IMR-90 (cell line): ENCODE measurements around the gene C19orf33. TPM values are rescaled to one million over a fixed set of nuclear protein-coding genes. Genes with fewer than 3 reads are reported as not detected.

Source experiments
- ATAC-seq: fragments of 200-7000 bp; cut with Tn5 transposase; 2 replicates; pipeline ENCODE4 v1.9.1; 2020; ENCODE audit warnings: low read depth, mild to moderate bottlenecking, moderate library complexity
- BruUV-seq: library from RNA; stranded (reverse); fragments of 400-500 nt; replicated peaks from 2 replicates; lab custom pipeline; 2021; lab: Mats Ljungman, UMichigan
- CTCF ChIA-PET: fragments of 300-600 bp; formaldehyde crosslinking; extraction: SDS; loops from one replicate; lab custom pipeline; 2021; ENCODE audit warnings: antibody characterized with exemption; lab: Yijun Ruan, JAX
- POLR2A ChIA-PET: fragments of 300-600 bp; sonication (Branson Sonifier 250); formaldehyde crosslinking; loops from one replicate; lab custom pipeline; 2022; ENCODE audit warnings: antibody characterized with exemption; ENCODE audit not compliant: unreplicated experiment; lab: Charles Lee
- DNase-seq: peaks from one replicate; pipeline ENCODE4 v3.0.0; 2013
- H2AFZ ChIP-seq: replicated peaks from 2 replicates; pipeline ENCODE3; 2013; ENCODE audit warnings: low read length, mild to moderate bottlenecking; ENCODE audit not compliant: poor library complexity
- H2AK5ac ChIP-seq: 2 replicates; pipeline ENCODE4 v1.6.1; 2013; ENCODE audit warnings: low read depth, low read length, inconsistent platforms
- H2AK9ac ChIP-seq: replicated peaks from 2 replicates; pipeline ENCODE3; 2013; ENCODE audit warnings: mild to moderate bottlenecking, low read depth, low read length, moderate library complexity; ENCODE audit not compliant: poor library complexity
- H2BK120ac ChIP-seq: 2 replicates; pipeline ENCODE4 v1.6.1; 2013; ENCODE audit warnings: low read depth, low read length, inconsistent platforms
- H2BK15ac ChIP-seq: 3 replicates; pipeline ENCODE4 v1.6.1; 2013; ENCODE audit warnings: low read depth, low read length, inconsistent platforms
- H2BK20ac ChIP-seq: 2 replicates; pipeline ENCODE4 v1.6.1; 2013; ENCODE audit warnings: low read depth, mild to moderate bottlenecking, inconsistent platforms, low read length, moderate library complexity
- H2BK5ac ChIP-seq: 2 replicates; pipeline ENCODE4 v1.6.1; 2013; ENCODE audit warnings: mild to moderate bottlenecking, low read depth, low read length, inconsistent platforms; ENCODE audit not compliant: poor library complexity, severe bottlenecking
- H3K14ac ChIP-seq: replicated peaks from 2 replicates; pipeline ENCODE4 v1.6.1; 2013; ENCODE audit warnings: low read depth, low read length, inconsistent platforms
- H3K18ac ChIP-seq: 2 replicates; pipeline ENCODE4 v1.6.1; 2013; ENCODE audit warnings: low read depth, low read length, control low read depth
- H3K23ac ChIP-seq: 2 replicates; pipeline ENCODE4 v1.6.1; 2013; ENCODE audit warnings: low read depth, low read length, inconsistent platforms
- H3K27ac ChIP-seq: 2 replicates; pipeline ENCODE4 v1.5.1; 2013; ENCODE audit warnings: mild to moderate bottlenecking, control low read depth, low read length; ENCODE audit not compliant: insufficient read depth
- H3K27me3 ChIP-seq: 2 replicates; pipeline ENCODE4 v1.6.1; 2013; ENCODE audit warnings: low read length; ENCODE audit not compliant: control insufficient read depth, insufficient read depth
- H3K36me3 ChIP-seq: 2 replicates; pipeline ENCODE4 v1.6.1; 2013; ENCODE audit warnings: low read length, mixed read lengths; ENCODE audit not compliant: control insufficient read depth, insufficient read depth
- H3K4ac ChIP-seq: 2 replicates; pipeline ENCODE4 v1.6.1; 2013; ENCODE audit warnings: low read depth, low read length, inconsistent platforms
- H3K4me1 ChIP-seq: 2 replicates; pipeline ENCODE4 v1.6.1; 2013; ENCODE audit warnings: low read length, mixed read lengths; ENCODE audit not compliant: control insufficient read depth, insufficient read depth
- H3K4me2 ChIP-seq: 2 replicates; pipeline ENCODE4 v1.6.1; 2013; ENCODE audit warnings: low read depth, mild to moderate bottlenecking, control low read depth, low read length, moderate library complexity
- H3K4me3 ChIP-seq: 2 replicates; pipeline ENCODE4 v1.5.1; 2013; ENCODE audit warnings: low read depth, mild to moderate bottlenecking, control low read depth, low read length, moderate library complexity; ENCODE audit not compliant: insufficient read depth
- H3K56ac ChIP-seq: 2 replicates; pipeline ENCODE4 v1.6.1; 2013; ENCODE audit warnings: low read length, inconsistent platforms; ENCODE audit not compliant: insufficient read depth; ENCODE audit errors: extremely low read depth
- H3K79me1 ChIP-seq, 2 experiments: 2 replicates each; pipeline ENCODE4 v1.6.1; 2013; ENCODE audit warnings: low read length in 2 of 2, inconsistent platforms in 1 of 2, low read depth in 1 of 2
- H3K9ac ChIP-seq: 2 replicates; pipeline ENCODE4 v1.6.1; 2013; ENCODE audit warnings: low read depth, low read length, control low read depth
- H3K9me1 ChIP-seq: 2 replicates; pipeline ENCODE4 v1.6.1; 2013; ENCODE audit warnings: low read length, inconsistent platforms; ENCODE audit not compliant: insufficient read depth
- H3K9me3 ChIP-seq: 2 replicates; pipeline ENCODE4 v1.6.1; 2013; ENCODE audit warnings: low read length; ENCODE audit not compliant: control insufficient read depth, insufficient read depth
- H4K20me1 ChIP-seq: 2 replicates; pipeline ENCODE4 v1.6.1; 2013; ENCODE audit warnings: low read length, inconsistent platforms; ENCODE audit not compliant: insufficient read depth
- H4K5ac ChIP-seq: 2 replicates; pipeline ENCODE4 v1.6.1; 2013; ENCODE audit warnings: mild to moderate bottlenecking, low read depth, low read length, control low read depth
- H4K8ac ChIP-seq, 2 experiments: 2 replicates each; pipeline ENCODE4 v1.6.1; 2013; ENCODE audit warnings: low read depth in 2 of 2, low read length in 2 of 2, control low read depth in 1 of 2, inconsistent platforms in 1 of 2
- H4K91ac ChIP-seq: 2 replicates; pipeline ENCODE4 v1.6.1; 2013; ENCODE audit warnings: low read depth, low read length, inconsistent platforms; ENCODE audit not compliant: insufficient read depth
- MAZ ChIP-seq: IDR thresholded peaks from 2 replicates; pipeline ENCODE4 v1.6.1; 2012; ENCODE audit warnings: low read depth, mild to moderate bottlenecking, low read length, improper control_type of control experiment, moderate library complexity, borderline replicate concordance
- RFX5 ChIP-seq: IDR thresholded peaks from 2 replicates; pipeline ENCODE4 v1.8.0; 2012; ENCODE audit warnings: low read depth, mild to moderate bottlenecking, low read length, moderate library complexity
- whole genome bisulfite sequencing, 2 experiments: methylation state at CpG; one replicate each; pipeline versions ENCODE4 v1.1.5 to v1.1.7; 2013; ENCODE audit warnings: missing lambda C conversion rate in 2 of 2; ENCODE audit not compliant: insufficient read length in 1 of 2; ENCODE audit errors: extremely low coverage in 2 of 2; 5-methylcytosine and 5-hydroxymethylcytosine counted together
- dilution Hi-C: fragments of 300-500 bp; cut with HindIII; formaldehyde crosslinking; loops from one replicate; pipeline ENCODE4 v1.14.3; 2018; ENCODE audit warnings: low sequenced_read_pairs; ENCODE audit not compliant: unreplicated experiment
- in situ Hi-C: fragments of 300-500 bp; cut with MboI; formaldehyde crosslinking; loops from 3 replicates; pipeline ENCODE4 v1.14.3; 2019; ENCODE audit warnings: low sequenced_read_pairs, inconsistent platforms, mixed read lengths
- intact Hi-C: fragments of 100-400 bp; cut with micrococcal nuclease; formaldehyde crosslinking; loops from 2 replicates; pipeline ENCODE4 v1.10.0; 2022
- polyA plus RNA-seq, 3 experiments: library from polyadenylated mRNA; depleted of rRNA; stranded (reverse); fragments of >200 nt; gene quantifications; 2 replicates each; pipeline ENCODE4 v1.2.3, GENCODE V29; 2012; ENCODE audit warnings: low replicate concordance in 1 of 3
- total RNA-seq: library from RNA; depleted of rRNA; stranded (reverse); fragments of >200 nt; gene quantifications from 2 replicates; pipeline ENCODE4 v1.2.3, GENCODE V29; 2012

Gene C19orf33
- total and polyA plus RNA-seq, 2 of the 4 experiments (the other 2 are of a cell fraction), result 0.80 TPM; not detected in 1

GRCh38 chr19:38335949-38336637 lies 32.0 kb downstream of the C19orf33 start:
- BruUV-seq, result no TSS peak
- no peaks in the 10 kb centered on the region for H3K9me3 ChIP-seq
- H3K9ac ChIP-seq, result peak overlapping the region; percentile 54
- peak overlapping the region; percentile 73; the same call in 1 of the 2 replicates for H2AK5ac ChIP-seq
- H3K18ac ChIP-seq, result no peak overlapping the region
- CTCF ChIA-PET, result interaction anchor here (0.6 to 1.6 kb wide), 6 partner anchors 11 to 103 kb away, joined by 3 to 11 read pairs (median 4); no protein-coding TSS in a partner anchor
- in situ Hi-C loops (loop anchor here (10.0 kb wide), 1 partner anchor 441 kb away; no protein-coding TSS in a partner anchor), dilution Hi-C loops (no loop called here), intact Hi-C loops (loop anchor here (1.0 to 2.0 kb wide), 4 partner anchors 39 to 433 kb away; partner anchors contain the start of gene PSMD8)
- no peak overlapping the region for H4K5ac ChIP-seq
- peak overlapping the region; percentile 97 for H2AK9ac ChIP-seq
- peaks cover 5% of the 10 kb centered on the region; the same call in 1 of the 2 replicates for H3K9me1 ChIP-seq
- TF ChIP-seq RFX5 (no peak), MAZ (peak; percentile 50; the same call in 1 of the 2 replicates)
- H3K4ac ChIP-seq, result peak overlapping the region; percentile 71
- H3K4me1 ChIP-seq, result no peaks in the 10 kb centered on the region
- peak overlapping the region; percentile 90 for H3K4me2 ChIP-seq
- H2BK15ac ChIP-seq, result no peak overlapping the region
- no peaks in the 10 kb centered on the region for H4K20me1 ChIP-seq
- no peaks in the 10 kb centered on the region for H3K36me3 ChIP-seq
- H3K79me1 ChIP-seq, result no peaks in the 10 kb centered on the region; a peak in 1 of 4 replicates
- 0 out of 2 replicates have a peak overlapping the region, but pooled peaks have one; percentile 55 for H4K91ac ChIP-seq
- peak overlapping the region in 1 of 2 experiments; percentile 71; a peak in 1 of 4 replicates for H4K8ac ChIP-seq
- peak overlapping the region; percentile 56 for H2BK5ac ChIP-seq
- peak overlapping the region; percentile 100 for H2AFZ ChIP-seq
- 0% methylated on average over 28 of the region's 52 CpGs; no CpG with 5 or more reads in 1 of the 2 experiments for WGBS, 2 experiments
- peak overlapping the region; percentile 77 for H3K4me3 ChIP-seq
- peak overlapping the region; percentile 55 for H3K27ac ChIP-seq
- H2BK20ac ChIP-seq, result no peak overlapping the region
- H3K27me3 ChIP-seq, result no peaks in the 10 kb centered on the region
- ATAC-seq (peak; percentile 88), DNase-seq (peak; percentile 92)
- no peak overlapping the region for H3K14ac ChIP-seq
- H3K23ac ChIP-seq, result no peak overlapping the region
- no peak overlapping the region for H3K56ac ChIP-seq
- 0 out of 2 replicates have a peak overlapping the region, but pooled peaks have one; percentile 22 for H2BK120ac ChIP-seq
- POLR2A ChIA-PET, result no interaction called here
